A549 (cell line): Measurements from ENCODE around the gene DDIT3. TPM values are rescaled to one million over a fixed set of nuclear protein-coding genes. Genes with fewer than 3 reads are reported as not detected.
A peak's percentile ranks its signal among the peaks of the same experiment; 100 is the strongest.

Experiments used
- ATAC-seq, 2 experiments: fragments of 200-7000 bp in 1 of 2; fragments of >200 bp in 1 of 2; cut with Nextera tagmentation in 1 of 2; cut with Tn5 transposase in 1 of 2; 3 replicates each; pipeline versions ENCODE4 v1.8.0 to v1.9.1; 2018 to 2020; ENCODE audit warnings: mild to moderate bottlenecking in 1 of 2, moderate library complexity in 1 of 2
- CTCF ChIA-PET: fragments of 300-600 bp; sonication (Branson Sonifier 250); formaldehyde crosslinking; extraction: SDS; loops from one replicate; lab custom pipeline; 2021; ENCODE audit warnings: antibody characterized with exemption, inconsistent platforms; lab: Yijun Ruan, JAX
- POLR2A ChIA-PET: fragments of 350-600 bp; formaldehyde crosslinking; extraction: SDS; loops from one replicate; lab custom pipeline; 2021; ENCODE audit warnings: antibody characterized with exemption, inconsistent platforms; lab: Yijun Ruan, JAX
- DNase-seq, 2 experiments: peaks; one replicate each; pipeline versions ENCODE4 v3.0.0 to v3.0.0-alpha.2; 2011 to 2016; ENCODE audit warnings: low read depth in 1 of 2, low spot score in 1 of 2
- FAIRE-seq: peaks from 2 replicates; lab custom pipeline; 2011; peaks lifted over from hg19 to GRCh38; lab: Jason Lieb, UNC
- H3K27ac ChIP-seq, 2 experiments: fragments of >200 bp; sonication (Bioruptor Twin); formaldehyde crosslinking; 3 replicates each; pipeline ENCODE4 v1.5.1; 2016 to 2017
- H3K4me1 ChIP-seq: fragments of >200 bp; sonication (Bioruptor Twin); formaldehyde crosslinking; 3 replicates; pipeline ENCODE4 v1.6.1; 2016
- H3K4me2 ChIP-seq: fragments of >200 bp; sonication (Bioruptor Twin); formaldehyde crosslinking; 3 replicates; pipeline ENCODE4 v1.6.1; 2016
- H3K4me3 ChIP-seq: fragments of >200 bp; sonication (Bioruptor Twin); formaldehyde crosslinking; 3 replicates; pipeline ENCODE4 v1.5.1; 2016
- H3K9me3 ChIP-seq: fragments of >200 bp; sonication (Bioruptor Twin); formaldehyde crosslinking; 3 replicates; pipeline ENCODE4 v1.6.1; 2016
- BHLHE40 ChIP-seq: IDR thresholded peaks from 2 replicates; pipeline ENCODE4 v1.6.1; 2012; ENCODE audit warnings: low read depth, low read length, inconsistent platforms
- CBX2 ChIP-seq: fragments of 200-600 bp; sonication (generic); IDR thresholded peaks from 2 replicates; pipeline ENCODE4 v1.6.1; 2016; ENCODE audit warnings: low read depth, mild to moderate bottlenecking, borderline replicate concordance
- CEBPB ChIP-seq, 2 experiments: fragments of >200 bp in 1 of 2; sonication (Bioruptor Twin) in 1 of 2; formaldehyde crosslinking in 1 of 2; IDR thresholded peaks; 2 replicates each; pipeline ENCODE4 v1.6.1; 2012 to 2016
- CHD2 ChIP-seq: fragments of 150-350 bp; IDR thresholded peaks from 2 replicates; pipeline ENCODE4 v1.6.1; 2014; ENCODE audit warnings: low read length; ENCODE audit not compliant: partially characterized antibody
- CHD4 ChIP-seq: fragments of 200-600 bp; sonication (generic); IDR thresholded peaks from 2 replicates; pipeline ENCODE4 v1.6.1; 2016; ENCODE audit warnings: antibody characterized with exemption, mild to moderate bottlenecking, borderline replicate concordance
- EHMT2 ChIP-seq: fragments of 200-600 bp; sonication (generic); IDR thresholded peaks from 2 replicates; pipeline ENCODE4 v1.6.1; 2016; ENCODE audit warnings: antibody characterized with exemption, low read depth, mild to moderate bottlenecking, moderate library complexity
- HOXA7 ChIP-seq: fragments of 250-450 bp; sonication (Bioruptor Pico); IDR thresholded peaks from 2 replicates; pipeline ENCODE4 v1.5.0; 2020; ENCODE audit warnings: mild to moderate bottlenecking, moderate library complexity
- HOXB13 ChIP-seq: fragments of 250-450 bp; sonication (Bioruptor Pico); IDR thresholded peaks from 2 replicates; pipeline ENCODE4 v1.5.0; 2020; ENCODE audit warnings: low read depth, mild to moderate bottlenecking, moderate library complexity
- JUNB ChIP-seq: fragments of >200 bp; sonication (Bioruptor Twin); formaldehyde crosslinking; IDR thresholded peaks from 2 replicates; pipeline ENCODE4 v1.6.1; 2016
- MAFK ChIP-seq: fragments of 450-650 bp; IDR thresholded peaks from 2 replicates; pipeline ENCODE4 v1.6.1; 2014; ENCODE audit not compliant: partially characterized antibody
- MAX ChIP-seq: IDR thresholded peaks from 2 replicates; pipeline ENCODE4 v1.6.1; 2012
- MAZ ChIP-seq: fragments of 150-350 bp; IDR thresholded peaks from 2 replicates; pipeline ENCODE4 v1.6.1; 2014; ENCODE audit warnings: antibody characterized with exemption, low read depth, low read length, borderline replicate concordance
- MYC ChIP-seq: IDR thresholded peaks from 2 replicates; pipeline ENCODE4 v1.6.1; 2012; ENCODE audit warnings: mild to moderate bottlenecking, inconsistent platforms, low read length, improper control_type of control experiment, borderline replicate concordance
- NR3C1 ChIP-seq: fragments of >200 bp; sonication (Bioruptor Twin); formaldehyde crosslinking; IDR thresholded peaks from 3 replicates; pipeline ENCODE4 v1.6.1; 2017
- PBX3 ChIP-seq: IDR thresholded peaks from 2 replicates; pipeline ENCODE4 v1.6.1; 2012
- POLR2A ChIP-seq: IDR thresholded peaks from 2 replicates; pipeline ENCODE4 v1.6.1; 2012; ENCODE audit warnings: mild to moderate bottlenecking, low read length
- POLR2AphosphoS2 ChIP-seq: conservative IDR thresholded peaks from 2 replicates; pipeline ENCODE4 v1.6.1; 2012; ENCODE audit warnings: low read length, improper control_type of control experiment, inconsistent platforms
- RAD21 ChIP-seq, 2 experiments: fragments of >200 bp in 1 of 2; sonication (Bioruptor Twin) in 1 of 2; formaldehyde crosslinking in 1 of 2; IDR thresholded peaks in 1 of 2; conservative IDR thresholded peaks in 1 of 2; 2 replicates in 1 of 2; 3 replicates in 1 of 2; pipeline ENCODE4 v1.6.1; 2012 to 2018; ENCODE audit warnings: inconsistent platforms in 1 of 2
- RARB ChIP-seq: fragments of 250-450 bp; sonication (Bioruptor Pico); IDR thresholded peaks from 2 replicates; pipeline ENCODE4 v1.8.0; 2021; ENCODE audit warnings: mild to moderate bottlenecking, moderate library complexity
- RCOR1 ChIP-seq: fragments of 150-350 bp; IDR thresholded peaks from 2 replicates; pipeline ENCODE4 v1.6.1; 2014; ENCODE audit warnings: antibody characterized with exemption, low read length, low read depth
- RFX5 ChIP-seq: fragments of 450-650 bp; IDR thresholded peaks from 2 replicates; pipeline ENCODE4 v1.7.1; 2014; ENCODE audit warnings: antibody characterized with exemption, mild to moderate bottlenecking, moderate library complexity
- SMC3 ChIP-seq: fragments of >200 bp; sonication (Bioruptor Twin); formaldehyde crosslinking; IDR thresholded peaks from 3 replicates; pipeline ENCODE4 v1.6.1; 2018; ENCODE audit warnings: inconsistent platforms
- TP53 ChIP-seq: fragments of 250-450 bp; sonication (Bioruptor Pico); IDR thresholded peaks from 2 replicates; pipeline ENCODE4 v1.5.0; 2021; ENCODE audit warnings: mild to moderate bottlenecking, moderate library complexity
- USF2 ChIP-seq: fragments of 450-650 bp; IDR thresholded peaks from 2 replicates; pipeline ENCODE4 v1.6.1; 2014; ENCODE audit warnings: antibody characterized with exemption
- ZNF302 ChIP-seq: fragments of 250-450 bp; sonication (Bioruptor Pico); IDR thresholded peaks from 2 replicates; pipeline ENCODE4 v1.9.0; 2021; ENCODE audit warnings: inconsistent platforms, mild to moderate bottlenecking, moderate library complexity
- whole genome bisulfite sequencing: methylation state at CpG from one replicate; pipeline ENCODE4 v1.1.6; 2017; ENCODE audit errors: missing lambda C conversion rate; 5-methylcytosine and 5-hydroxymethylcytosine counted together
- polyA plus RNA-seq, 4 experiments: library from polyadenylated mRNA; depleted of rRNA in 3 of 4; stranded (reverse); fragments of >200 nt; fragmentation: RNase III in 1 of 4; extraction: RNeasy Plus Mini Kit Qiagen cat#74134 plus additional on column Dnase treatment in 1 of 4; gene quantifications; 2 replicates in 3 of 4; 3 replicates in 1 of 4; pipeline ENCODE4 v1.2.3, GENCODE V29; 2011 to 2017
- TF ChIP-seq, protein P1 (sequence below): fragments of >200 bp; sonication (Bioruptor Twin); formaldehyde crosslinking; IDR thresholded peaks from 3 replicates; pipeline ENCODE4 v1.6.1; 2016
- TF ChIP-seq, protein P2 (sequence below): fragments of >200 bp; sonication (Bioruptor Twin); formaldehyde crosslinking; IDR thresholded peaks from 2 replicates; pipeline ENCODE4 v1.6.1; 2016

The DDIT3 gene
- polyA plus RNA-seq, 2 of the 4 experiments (the other 2 are of a cell fraction) = 16.0 to 93.0 TPM

- no peak for FAIRE-seq
- peak overlapping the region; percentile 94 to 99 for H3K27ac ChIP-seq
- H3K4me2 ChIP-seq = peak overlapping the region; percentile 95
- POLR2A ChIA-PET = no interaction called here
- H3K4me1 ChIP-seq = peaks cover 12% of the 10 kb centered on the region
- H3K4me3 ChIP-seq = peak overlapping the region; percentile 79
- DNase-seq = no peak
- no peaks in the 10 kb centered on the region for H3K9me3 ChIP-seq
- 80% methylated on average over 5 of the region's 5 CpGs for WGBS
- no peak for ATAC-seq
- CTCF ChIA-PET = interaction anchor here (1.0 to 1.3 kb wide), 2 partner anchors 26 to 30 kb away, joined by 3 to 4 read pairs; no protein-coding TSS in a partner anchor
- TF ChIP-seq HOXA7 (CRISPR knock-in tag) (no peak), USF2 (no peak), CHD2 (no peak), RCOR1 (no peak), PBX3 (no peak), POLR2AphosphoS2 (no peak), POLR2A (no peak), RARB (CRISPR knock-in tag) (no peak), CHD4 (no peak), CEBPB (IDR thresholded peaks at IDR 0.05) (no peak), BHLHE40 (no peak), JUNB (no peak)
Observed at GRCh38 chr12:57489157-57489641, 31.1 kb downstream of the DDIT3 start.

GRCh38 chr12:57488402-57489156, 31.7 kb downstream of the DDIT3 start:
- Histone ChIP-seq H3K4me2 (peak overlapping the region; percentile 95), H3K27ac (peak overlapping the region; percentile 94 to 99), H3K9me3 (no peaks in the 10 kb centered on the region), H3K4me1 (peaks cover 12% of the 10 kb centered on the region), H3K4me3 (peak overlapping the region; percentile 79)
- CTCF ChIA-PET = interaction anchor here (1.0 to 1.8 kb wide), 3 partner anchors 18 to 30 kb away, joined by 3 to 6 read pairs (median 4); no protein-coding TSS in a partner anchor
- FAIRE-seq (no peak), ATAC-seq (peak; percentile 20 to 38; a peak in 3 of 6 replicates), DNase-seq (no peak)
- TF ChIP-seq PBX3 (no peak), TP53 (CRISPR knock-in tag) (no peak), EHMT2 (no peak), JUNB (no peak), RFX5 (no peak), ZNF302 (CRISPR knock-in tag) (no peak), BHLHE40 (no peak), USF2 (no peak), MAZ (no peak), MAX (no peak), MAFK (no peak), NR3C1 (no peak), CBX2 (no peak), MYC (no peak), POLR2AphosphoS2 (no peak), SMC3 (no peak), RAD21 (conservative IDR thresholded peaks at IDR 0.05 in 1 of 2, IDR thresholded peaks at IDR 0.05 in 1 of 2) (no peak), HOXB13 (CRISPR knock-in tag) (no peak)
- TF ChIP-seq, protein P1, sequence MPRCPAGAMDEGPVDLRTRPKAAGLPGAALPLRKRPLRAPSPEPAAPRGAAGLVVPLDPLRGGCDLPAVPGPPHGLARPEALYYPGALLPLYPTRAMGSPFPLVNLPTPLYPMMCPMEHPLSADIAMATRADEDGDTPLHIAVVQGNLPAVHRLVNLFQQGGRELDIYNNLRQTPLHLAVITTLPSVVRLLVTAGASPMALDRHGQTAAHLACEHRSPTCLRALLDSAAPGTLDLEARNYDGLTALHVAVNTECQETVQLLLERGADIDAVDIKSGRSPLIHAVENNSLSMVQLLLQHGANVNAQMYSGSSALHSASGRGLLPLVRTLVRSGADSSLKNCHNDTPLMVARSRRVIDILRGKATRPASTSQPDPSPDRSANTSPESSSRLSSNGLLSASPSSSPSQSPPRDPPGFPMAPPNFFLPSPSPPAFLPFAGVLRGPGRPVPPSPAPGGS = no peak
- TF ChIP-seq, protein P2, sequence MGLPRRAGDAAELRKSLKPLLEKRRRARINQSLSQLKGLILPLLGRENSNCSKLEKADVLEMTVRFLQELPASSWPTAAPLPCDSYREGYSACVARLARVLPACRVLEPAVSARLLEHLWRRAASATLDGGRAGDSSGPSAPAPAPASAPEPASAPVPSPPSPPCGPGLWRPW = no peak
- WGBS = 10% methylated on average over 11 of the region's 11 CpGs
- POLR2A ChIA-PET = no interaction called here
